HepG2 (cell line): ENCODE data around the gene KCTD16. TPM values are rescaled to one million over a fixed set of nuclear protein-coding genes. Genes with fewer than 3 reads are reported as not detected.

Experiments used
- polyA plus RNA-seq, 8 experiments: library from polyadenylated mRNA; depleted of rRNA in 3 of 8; stranded (reverse) in 7 of 8; unstranded in 1 of 8; fragments of >200 nt; fragmentation: Illumina TruSeq in 4 of 8; extraction: Trizol in 4 of 8; gene quantifications; 2 replicates each; pipeline versions ENCODE4 v1.2.1 to v1.2.3, GENCODE V29; 2011 to 2016; ENCODE audit warnings: low read depth in 4 of 8, missing spikeins in 1 of 8, mixed read lengths in 1 of 8; ENCODE audit not compliant: insufficient read depth in 1 of 8
- small RNA-seq, 3 experiments: library from RNA; depleted of rRNA; stranded (forward); fragments of <200 nt; gene quantifications; one replicate each; pipeline ENCODE3, GENCODE V24; 2012; ENCODE audit warnings: low read depth in 2 of 3, low replicate concordance in 1 of 3; ENCODE audit not compliant: insufficient read length in 3 of 3, insufficient read depth in 2 of 3
- total RNA-seq, 5 experiments: library from RNA; depleted of rRNA; stranded (reverse); fragments of >200 nt; fragmentation: Illumina TruSeq; extraction: Trizol; gene quantifications; 2 replicates each; pipeline ENCODE4 v1.2.3, GENCODE V29; 2016; ENCODE audit warnings: low read depth in 1 of 5

Gene KCTD16
- total and polyA plus RNA-seq, 2 of the 13 experiments (the other 11 are each of a cell fraction or from before 2014, with no cell fraction given): 0.02 to 0.09 TPM

Small RNA genes lying within 50 kb of the gene (small RNA-seq; reads per million reads assigned to genes)
- gene CKS1BP5 (0 reads per million in 3 experiments), gene RN7SL87P (0 reads per million in 3 experiments)

Other genes starting within 250 kb of the KCTD16 start
- 59.5 and 73.6 TPM in 2 replicates for gene YIPF5, start 214 bp upstream of the KCTD16 start, total RNA-seq (2016; rRNA removed; fragmentation: Illumina TruSeq; extraction: Trizol)
- 47.9 and 61.4 TPM in 2 replicates for gene YIPF5, start 214 bp upstream of the KCTD16 start, polyA plus RNA-seq (2011; rRNA removed)